AG09309 (cell line): Measurements from ENCODE around the gene HOXC11.

ENCODE experiments used
- DNase-seq: peaks from one replicate; pipeline ENCODE4 v3.0.0-alpha.2; 2010; ENCODE audit warnings: low read depth
- H3K4me3 ChIP-seq: 2 replicates; pipeline ENCODE4 v1.5.1; 2011; ENCODE audit warnings: mild to moderate bottlenecking, low read depth, low read length, moderate library complexity; ENCODE audit not compliant: control insufficient read depth
- CTCF ChIP-seq: IDR thresholded peaks from 2 replicates; pipeline ENCODE4 v1.5.1; 2011; ENCODE audit warnings: mild to moderate bottlenecking, low read depth, low read length, inconsistent platforms; ENCODE audit not compliant: insufficient read depth, control insufficient read depth; ENCODE audit errors: missing control alignments

The HOXC11 gene

GRCh38 chr12:53950789-53951576, 21.9 kb upstream of the HOXC11 start:
- DNase-seq: no peak
- H3K4me3 ChIP-seq: no peak overlapping the region
- TF ChIP-seq CTCF: no peak

- no peak for DNase-seq
- H3K4me3 ChIP-seq: no peak overlapping the region
- no peak for TF ChIP-seq CTCF
These were observed 21.2 kb upstream of the HOXC11 start for GRCh38 chr12:53951577-53952334.

GRCh38 chr12:53952335-53952694, 20.6 kb upstream of the HOXC11 start:
- no peak for DNase-seq
- TF ChIP-seq CTCF: no peak
- H3K4me3 ChIP-seq: no peak overlapping the region

- no peak for DNase-seq
- no peak overlapping the region for H3K4me3 ChIP-seq
- no peak for TF ChIP-seq CTCF
These were observed 19.8 kb upstream of the HOXC11 start for GRCh38 chr12:53952871-53953734.

- H3K4me3 ChIP-seq: no peak overlapping the region
- no peak for DNase-seq
- TF ChIP-seq CTCF: no peak
These were observed 18.9 kb upstream of the HOXC11 start for GRCh38 chr12:53953831-53954693.

GRCh38 chr12:53954694-53955035, 18.3 kb upstream of the HOXC11 start, which contains the start of gene HOXC12:
Gene HOXC12 (plus strand): TSS chr12:53954903. CDS start chr12:53954930, 27 bp downstream.
- H3K4me3 ChIP-seq: no peak within 1 kb of the TSS
- no peak for DNase-seq
- no peak for TF ChIP-seq CTCF
